ENCODE data around the gene C1S. TPM values are rescaled to one million over a fixed set of nuclear protein-coding genes. Genes with fewer than 3 reads are reported as not detected.
A peak's percentile ranks its signal among the peaks of the same experiment; 100 is the strongest.

Gene C1S
- total and polyA plus RNA-seq, 8 donors: 20.4 to 162 (median 41.8) TPM

DNA sequence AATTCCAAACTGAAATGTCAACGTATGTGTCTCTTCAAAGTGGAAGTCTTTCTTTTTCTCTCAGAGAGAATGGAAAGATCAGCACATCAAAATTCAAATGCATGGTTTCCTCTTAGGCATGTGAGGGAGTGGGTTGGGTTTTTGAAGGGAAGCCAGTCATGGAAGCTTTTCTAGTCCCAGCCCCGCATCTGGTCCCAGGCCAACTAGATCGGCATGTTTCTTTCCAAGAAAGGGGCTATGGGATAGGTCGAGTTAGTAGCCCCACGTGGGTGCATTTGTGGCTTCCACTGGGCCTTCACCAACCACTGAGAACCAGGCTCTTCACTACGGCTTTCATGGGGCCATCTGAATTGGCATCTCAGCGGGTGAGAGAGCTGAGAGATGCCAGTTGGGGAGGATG, 6.6 kb downstream of the C1S start:
- intact Hi-C loops (cut with DNase I): no loop called here
- Histone ChIP-seq H3K27ac (no peak overlapping the region), H3K27me3 (no peaks in the 10 kb centered on the region), H3K4me1 (peaks cover 0 to 5% (median 0%) of the 10 kb centered on the region in 3 donors), H3K9me3 (no peaks in the 10 kb centered on the region), H3K36me3 (no peaks in the 10 kb centered on the region), H3K4me3 (no peak overlapping the region)
- TF ChIP-seq, protein P1, sequence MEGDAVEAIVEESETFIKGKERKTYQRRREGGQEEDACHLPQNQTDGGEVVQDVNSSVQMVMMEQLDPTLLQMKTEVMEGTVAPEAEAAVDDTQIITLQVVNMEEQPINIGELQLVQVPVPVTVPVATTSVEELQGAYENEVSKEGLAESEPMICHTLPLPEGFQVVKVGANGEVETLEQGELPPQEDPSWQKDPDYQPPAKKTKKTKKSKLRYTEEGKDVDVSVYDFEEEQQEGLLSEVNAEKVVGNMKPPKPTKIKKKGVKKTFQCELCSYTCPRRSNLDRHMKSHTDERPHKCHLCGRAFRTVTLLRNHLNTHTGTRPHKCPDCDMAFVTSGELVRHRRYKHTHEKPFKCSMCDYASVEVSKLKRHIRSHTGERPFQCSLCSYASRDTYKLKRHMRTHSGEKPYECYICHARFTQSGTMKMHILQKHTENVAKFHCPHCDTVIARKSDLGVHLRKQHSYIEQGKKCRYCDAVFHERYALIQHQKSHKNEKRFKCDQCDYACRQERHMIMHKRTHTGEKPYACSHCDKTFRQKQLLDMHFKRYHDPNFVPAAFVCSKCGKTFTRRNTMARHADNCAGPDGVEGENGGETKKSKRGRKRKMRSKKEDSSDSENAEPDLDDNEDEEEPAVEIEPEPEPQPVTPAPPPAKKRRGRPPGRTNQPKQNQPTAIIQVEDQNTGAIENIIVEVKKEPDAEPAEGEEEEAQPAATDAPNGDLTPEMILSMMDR (IDR thresholded peaks at IDR 0.05): no peak
- no peak for DNase-seq
- ATAC-seq: no peak
- 68 to 73% methylated on average over 7 of the region's 7 CpGs for WGBS, 2 donors
- no peak for FAIRE-seq

DNA sequence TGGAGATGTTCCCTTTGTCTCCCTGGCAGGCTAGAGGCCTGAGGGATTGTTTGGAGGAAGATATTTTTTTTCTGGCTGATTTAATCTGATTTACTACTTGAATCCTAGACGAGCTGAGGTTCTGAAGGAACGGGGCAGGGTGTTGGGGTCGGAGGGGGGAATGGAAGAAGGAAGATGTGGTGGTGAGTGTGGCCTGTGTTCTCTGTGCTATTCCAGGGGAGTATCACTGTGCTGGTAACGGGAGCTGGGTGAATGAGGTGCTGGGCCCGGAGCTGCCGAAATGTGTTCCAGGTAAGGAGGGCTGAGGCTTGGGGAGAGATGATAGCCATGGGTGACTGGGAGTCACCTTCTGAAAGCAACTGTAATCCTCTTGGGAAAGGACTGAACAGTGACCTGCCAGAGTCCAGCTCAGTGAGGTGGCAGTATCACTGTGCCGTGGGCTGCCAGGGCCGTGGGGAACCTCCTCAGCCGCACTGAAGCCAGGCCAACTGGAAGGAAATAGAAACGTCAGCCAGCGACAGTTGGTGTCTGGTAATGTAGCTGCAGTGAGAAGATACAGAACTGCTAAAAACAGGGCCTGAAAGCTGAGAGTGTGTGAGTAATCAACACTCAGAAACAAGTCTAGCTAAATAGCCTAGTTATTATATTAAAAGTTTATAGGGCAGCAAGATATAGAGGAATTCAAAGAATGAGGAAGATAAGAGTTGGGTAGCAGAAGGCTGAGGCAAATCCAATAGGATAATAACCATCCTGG, 7.9 kb downstream of the C1S start:
- TF ChIP-seq, protein P1 (IDR thresholded peaks at IDR 0.05): no peak
- intact Hi-C loops (cut with DNase I): no loop called here
- ATAC-seq (peak; percentile 53 to 82 (median 79)), FAIRE-seq (no peak), DNase-seq (no peak)
- Histone ChIP-seq H3K4me3 (no peak overlapping the region), H3K9me3 (no peaks in the 10 kb centered on the region), H3K27me3 (no peaks in the 10 kb centered on the region), H3K27ac (peak overlapping the region; percentile 28 to 71 (median 47)), H3K36me3 (no peaks in the 10 kb centered on the region), H3K4me1 (peaks cover 0 to 5% (median 0%) of the 10 kb centered on the region in 3 donors)
- WGBS, 2 donors: 51 to 62% methylated on average over 11 of the region's 11 CpGs

DNA sequence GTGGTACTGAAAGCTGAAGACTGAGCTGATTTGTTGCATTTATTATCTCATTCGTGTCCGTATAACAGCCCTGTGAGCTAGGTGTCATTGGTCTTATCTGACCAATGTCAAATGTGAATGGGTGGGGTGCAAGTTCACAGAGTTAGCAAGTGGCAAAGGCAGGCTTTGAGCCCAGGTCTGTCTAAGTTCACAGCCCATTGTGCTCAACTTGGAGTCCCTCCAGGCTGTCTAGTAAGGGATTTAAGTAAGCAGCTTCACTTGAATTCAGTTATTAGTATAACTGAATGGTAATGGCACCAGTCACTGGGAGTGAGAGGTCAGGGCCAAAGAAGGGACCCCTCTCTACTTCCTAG, 8.5 kb downstream of the C1S start:
- Histone ChIP-seq H3K27ac (peak overlapping the region; percentile 28 to 71 (median 46)), H3K4me1 (peaks cover 0 to 5% (median 0%) of the 10 kb centered on the region in 3 donors), H3K36me3 (no peaks in the 10 kb centered on the region), H3K9me3 (no peaks in the 10 kb centered on the region), H3K4me3 (no peak overlapping the region), H3K27me3 (no peaks in the 10 kb centered on the region)
- 26 to 30% methylated on average over 2 of the region's 2 CpGs for WGBS, 2 donors
- intact Hi-C loops (cut with DNase I): no loop called here
- peak in 2 of 6 donors; percentile 17 to 37 for DNase-seq
- TF ChIP-seq, protein P1 (IDR thresholded peaks at IDR 0.05): no peak
- FAIRE-seq: no peak
- ATAC-seq: peak in 2 of 4 donors; percentile 41 to 58

DNA sequence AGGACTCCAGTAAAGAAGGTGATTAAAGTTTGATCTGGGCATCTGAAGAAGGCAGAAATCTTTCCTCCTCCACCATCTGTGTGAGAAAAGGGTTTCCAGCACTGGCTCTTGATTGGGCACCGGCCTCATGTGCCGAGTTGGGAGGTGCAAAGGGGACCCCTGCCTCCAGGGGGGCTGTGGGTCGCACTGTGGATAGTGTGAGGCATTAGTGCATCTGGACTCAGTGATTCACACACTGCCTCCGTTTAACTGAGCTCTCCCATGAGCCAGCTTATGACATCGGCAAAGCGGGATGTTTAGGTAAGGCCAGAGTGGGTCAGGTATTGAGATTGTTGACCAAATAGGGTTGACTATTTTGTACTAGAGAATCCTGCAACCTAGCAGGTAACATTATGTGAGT, 8.9 kb downstream of the C1S start:
- TF ChIP-seq, protein P1 (IDR thresholded peaks at IDR 0.05): no peak
- no peak for DNase-seq
- Histone ChIP-seq H3K27me3 (no peaks in the 10 kb centered on the region), H3K36me3 (no peaks in the 10 kb centered on the region), H3K4me1 (peaks cover 0 to 5% (median 0%) of the 10 kb centered on the region in 3 donors), H3K4me3 (no peak overlapping the region), H3K9me3 (no peaks in the 10 kb centered on the region), H3K27ac (peak overlapping the region; percentile 28 to 50 (median 40))
- FAIRE-seq: no peak
- ATAC-seq: no peak
- WGBS, 2 donors: 69 to 83% methylated on average over 6 of the region's 6 CpGs
- intact Hi-C loops (cut with DNase I): no loop called here

DNA sequence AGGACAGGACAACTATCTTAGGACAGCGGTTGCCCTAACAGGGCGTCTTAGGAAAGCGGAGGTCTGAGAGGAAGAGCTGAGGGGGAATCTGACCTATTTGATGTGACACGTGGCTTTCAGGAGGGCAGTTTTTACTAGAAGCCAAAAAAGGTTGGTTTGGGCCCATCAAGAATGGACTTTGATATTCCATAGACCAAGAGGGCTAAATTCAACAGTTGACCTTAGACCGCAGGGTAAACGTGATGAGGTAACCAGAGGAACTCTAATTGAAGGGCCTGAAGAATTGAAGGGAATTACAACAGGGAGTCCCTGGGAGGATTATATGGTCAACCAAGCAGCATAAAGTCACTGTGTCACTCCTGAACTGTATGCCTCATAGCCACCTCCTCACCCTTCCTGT, 11.5 kb downstream of the C1S start:
- ATAC-seq: no peak
- TF ChIP-seq, protein P1 (IDR thresholded peaks at IDR 0.05): no peak
- Histone ChIP-seq H3K9me3 (no peaks in the 10 kb centered on the region), H3K27ac (no peak overlapping the region), H3K36me3 (no peaks in the 10 kb centered on the region), H3K4me1 (peaks cover 0 to 5% (median 0%) of the 10 kb centered on the region in 3 donors), H3K27me3 (no peaks in the 10 kb centered on the region), H3K4me3 (no peak overlapping the region)
- 79 to 82% methylated on average over 6 of the region's 6 CpGs for WGBS, 2 donors
- FAIRE-seq: no peak
- intact Hi-C loops (cut with DNase I): no loop called here
- DNase-seq: no peak
